Measurements from ENCODE around the gene PIPOX. TPM values are rescaled to one million over a fixed set of nuclear protein-coding genes. Genes with fewer than 3 reads are reported as not detected.
"Not testable (repeated sequence)": the region's sequence is repeated elsewhere in the genome, so short reads cannot be mapped to it uniquely, and the experiment has no call there.

The PIPOX gene
- total and polyA plus RNA-seq, 7 experiments from 2014 or later, result 0.27 to 6.4 (median 4.2) TPM

DNA sequence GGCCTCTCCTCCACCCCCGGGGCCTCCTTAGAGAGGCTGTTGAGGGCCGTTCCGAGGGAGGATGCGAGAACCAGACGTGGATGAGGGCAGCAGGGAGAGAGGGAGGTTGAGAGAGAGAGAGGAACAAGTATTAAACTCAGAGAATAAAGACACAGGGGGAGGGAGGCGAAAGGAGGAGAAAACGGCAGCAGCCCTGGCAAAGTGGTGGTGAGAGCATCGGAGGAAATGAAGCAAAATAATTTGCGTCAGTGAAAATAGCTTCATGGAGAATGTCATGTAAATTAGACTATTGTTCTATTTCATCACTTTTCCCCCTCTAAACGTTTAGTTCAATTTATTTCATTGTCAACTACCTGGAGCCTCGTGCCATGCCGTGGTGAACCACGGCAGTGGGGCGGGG is 38.0 kb downstream of the PIPOX start:
- peaks cover 1 to 21% (median 14%) of the 10 kb centered on the region in 5 donors for H3K36me3 Mint-ChIP-seq
- no peaks in the 10 kb centered on the region for H3K27me3 Mint-ChIP-seq

DNA sequence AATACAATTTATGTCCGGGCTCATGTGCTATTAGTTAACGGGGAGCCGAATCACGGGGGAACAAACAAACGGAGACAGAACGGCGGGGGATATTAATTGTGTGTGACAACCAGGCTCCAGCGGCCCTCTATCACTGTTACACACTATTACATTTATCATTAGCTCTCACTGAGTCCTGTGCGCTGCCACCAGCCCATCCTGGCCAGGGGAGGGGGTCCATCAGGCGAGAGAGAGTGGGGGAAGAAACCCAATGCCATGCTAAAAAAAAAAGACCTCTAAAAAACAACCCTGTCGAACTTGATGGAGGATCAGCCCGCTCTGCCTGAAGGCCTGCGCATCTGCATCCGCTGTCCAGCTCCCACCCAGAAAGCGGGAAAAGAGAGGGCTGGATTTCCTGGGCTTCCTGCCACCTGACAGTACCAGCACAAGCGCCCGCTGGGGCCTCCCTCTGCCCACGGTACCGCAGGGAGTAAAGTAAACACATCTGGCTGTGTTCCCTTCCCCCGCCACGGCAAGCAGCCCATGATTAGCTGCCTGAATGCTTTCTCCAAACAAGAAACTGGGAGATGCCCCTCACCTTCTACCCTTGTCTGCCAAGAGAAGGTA is 41.7 kb downstream of the PIPOX start:
- no peaks in the 10 kb centered on the region for H3K27me3 ChIP-seq (ENCODE audit: control insufficient read depth in 2 of 2, insufficient read depth in 2 of 2, low read length in 2 of 2)
- Mint-ChIP-seq H3K27me3 (no peaks in the 10 kb centered on the region), H3K27ac (peak overlapping the region in 1 of 9 donors; percentile 0), H3K4me3 (no peak overlapping the region), H3K9me3 (no peaks in the 10 kb centered on the region), H3K4me1 (peaks cover 0 to 2% (median 0%) of the 10 kb centered on the region in 7 donors), H3K36me3 (peaks cover 8 to 42% (median 15%) of the 10 kb centered on the region in 5 donors)
- no peak overlapping the region for H3K4me3 ChIP-seq (ENCODE audit: low read length)
- H3K4me1 ChIP-seq (ENCODE audit: control insufficient read depth in 2 of 2, insufficient read depth in 2 of 2, low read length in 2 of 2), result no peaks in the 10 kb centered on the region
- CTCF ChIA-PET, result no interaction called here
- POLR2A ChIA-PET, result no interaction called here
- no peak for DNase-seq
- ATAC-seq, result no peak
- H3K36me3 ChIP-seq (ENCODE audit: control insufficient read depth in 2 of 3, insufficient read depth in 3 of 3, low read length in 3 of 3), result peaks cover 6 to 96% (median 8%) of the 10 kb centered on the region in 3 experiments
- intact Hi-C loops (cut with micrococcal nuclease), result no loop called here
- H3K27ac ChIP-seq (ENCODE audit: low read depth, low read length), result no peak overlapping the region
- H3K9me3 ChIP-seq (ENCODE audit: control insufficient read depth in 2 of 3, low read length in 3 of 3), result no peaks in the 10 kb centered on the region

More for the DNA sequence above, 38.0 kb downstream of the PIPOX start:
- H3K27ac Mint-ChIP-seq, result no peak overlapping the region
- Histone ChIP-seq H3K27ac (ENCODE audit: low read depth, low read length) (no peak overlapping the region), H3K4me1 (ENCODE audit: control insufficient read depth in 2 of 2, insufficient read depth in 2 of 2, low read length in 2 of 2) (no peaks in the 10 kb centered on the region), H3K4me3 (ENCODE audit: low read length) (no peak overlapping the region), H3K9me3 (ENCODE audit: control insufficient read depth in 2 of 3, low read length in 3 of 3) (no peaks in the 10 kb centered on the region), H3K27me3 (ENCODE audit: control insufficient read depth in 2 of 2, insufficient read depth in 2 of 2, low read length in 2 of 2) (no peaks in the 10 kb centered on the region), H3K36me3 (ENCODE audit: control insufficient read depth in 2 of 3, insufficient read depth in 3 of 3, low read length in 3 of 3) (peaks cover 0 to 84% (median 5%) of the 10 kb centered on the region in 3 experiments)
- intact Hi-C loops (cut with micrococcal nuclease), result no loop called here
- no peak for DNase-seq
- no peak for ATAC-seq
- H3K4me3 Mint-ChIP-seq, result no peak overlapping the region
- ChIA-PET CTCF (no interaction called here), POLR2A (no interaction called here)
- H3K9me3 Mint-ChIP-seq, result no peaks in the 10 kb centered on the region
- peaks cover 0 to 2% (median 0%) of the 10 kb centered on the region in 7 donors for H3K4me1 Mint-ChIP-seq

DNA sequence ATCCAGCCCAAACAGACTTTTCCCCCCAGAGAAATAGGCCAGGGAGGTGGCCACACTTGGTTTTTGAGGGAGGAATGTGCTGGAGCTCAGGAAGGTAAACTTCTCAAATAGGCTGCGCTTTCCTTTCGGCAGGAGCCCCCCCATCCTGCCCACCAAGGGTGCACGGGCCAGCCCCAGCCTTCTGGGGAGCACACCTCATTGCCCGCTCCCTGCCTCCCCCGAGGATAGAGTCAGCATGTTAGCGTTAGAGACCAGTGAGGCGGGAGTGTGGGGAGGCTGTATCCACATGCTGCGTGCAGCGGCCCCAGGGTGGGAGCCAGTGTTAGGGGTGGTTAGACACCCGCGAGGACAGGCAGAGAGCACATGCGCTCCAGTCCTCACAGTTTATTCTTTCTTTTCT is 42.3 kb downstream of the PIPOX start:
- DNase-seq, result no peak
- POLR2A ChIA-PET, result no interaction called here
- no peaks in the 10 kb centered on the region for H3K9me3 ChIP-seq (ENCODE audit: control insufficient read depth in 2 of 3, low read length in 3 of 3)
- no peak for ATAC-seq
- Mint-ChIP-seq H3K9me3 (no peaks in the 10 kb centered on the region), H3K27ac (no peak overlapping the region), H3K4me1 (peaks cover 0 to 2% (median 0%) of the 10 kb centered on the region in 7 donors), H3K27me3 (no peaks in the 10 kb centered on the region), H3K4me3 (no peak overlapping the region), H3K36me3 (peaks cover 8 to 46% (median 15%) of the 10 kb centered on the region in 5 donors)
- no peak overlapping the region for H3K27ac ChIP-seq (ENCODE audit: low read depth, low read length)
- CTCF ChIA-PET, result no interaction called here
- intact Hi-C loops (cut with micrococcal nuclease), result no loop called here
- no peaks in the 10 kb centered on the region for H3K4me1 ChIP-seq (ENCODE audit: control insufficient read depth in 2 of 2, insufficient read depth in 2 of 2, low read length in 2 of 2)
- H3K27me3 ChIP-seq (ENCODE audit: control insufficient read depth in 2 of 2, insufficient read depth in 2 of 2, low read length in 2 of 2), result no peaks in the 10 kb centered on the region
- H3K4me3 ChIP-seq (ENCODE audit: low read length), result no peak overlapping the region
- peaks cover 6 to 96% (median 12%) of the 10 kb centered on the region in 3 experiments for H3K36me3 ChIP-seq (ENCODE audit: control insufficient read depth in 2 of 3, insufficient read depth in 3 of 3, low read length in 3 of 3)

DNA sequence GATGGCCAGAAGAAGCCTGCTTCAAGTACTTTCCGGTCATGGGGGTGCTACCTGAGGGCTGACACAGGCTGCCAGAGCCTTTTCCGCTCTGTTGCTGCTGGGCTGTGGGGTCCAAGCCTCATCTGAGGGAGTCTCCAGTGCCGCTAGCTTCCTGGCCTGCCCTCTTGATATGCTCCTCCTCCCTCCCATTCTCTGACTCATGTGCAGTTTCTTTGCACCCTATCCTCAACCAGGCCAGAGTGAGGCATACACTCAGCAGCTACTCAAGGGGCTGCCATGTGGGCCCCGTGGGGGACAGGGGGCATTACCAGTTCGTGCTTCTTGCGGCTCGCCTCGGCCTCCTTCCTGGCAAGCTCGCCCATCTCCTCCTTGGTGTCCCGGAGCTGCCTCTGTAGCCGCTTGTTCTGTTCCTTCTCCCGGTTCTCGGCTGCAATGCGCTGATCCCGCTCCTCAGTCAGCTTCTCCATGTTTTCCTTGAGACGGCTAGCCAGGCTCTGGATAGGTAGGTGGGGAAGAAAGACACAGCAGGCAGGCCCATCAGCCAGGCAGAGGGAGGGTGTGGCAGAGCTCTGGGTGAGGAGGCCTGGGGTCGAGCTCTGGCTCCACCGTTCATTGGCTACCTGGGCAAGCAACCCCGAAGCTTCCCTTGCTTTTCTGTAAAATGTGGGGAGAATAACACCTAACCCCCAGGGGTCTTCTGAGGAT is 43.8 kb downstream of the PIPOX start:
- H3K4me1 Mint-ChIP-seq, result no peaks in the 10 kb centered on the region
- intact Hi-C loops (cut with micrococcal nuclease), result no loop called here
- ATAC-seq, result no peak
- H3K36me3 ChIP-seq (ENCODE audit: control insufficient read depth in 2 of 3, insufficient read depth in 3 of 3, low read length in 3 of 3), result peaks cover 6 to 97% (median 12%) of the 10 kb centered on the region in 3 experiments
- no peak for DNase-seq
- H3K9me3 ChIP-seq (ENCODE audit: control insufficient read depth in 2 of 3, low read length in 3 of 3), result no peaks in the 10 kb centered on the region
- H3K4me1 ChIP-seq (ENCODE audit: control insufficient read depth in 2 of 2, insufficient read depth in 2 of 2, low read length in 2 of 2), result no peaks in the 10 kb centered on the region
- no peak overlapping the region for H3K27ac ChIP-seq (ENCODE audit: low read depth, low read length)
- H3K36me3 Mint-ChIP-seq, result peaks cover 5 to 41% (median 11%) of the 10 kb centered on the region in 5 donors
- peak overlapping the region in 1 of 9 donors; percentile 9 for H3K27ac Mint-ChIP-seq
- H3K27me3 Mint-ChIP-seq, result no peaks in the 10 kb centered on the region
- POLR2A ChIA-PET, result no interaction called here
- no peaks in the 10 kb centered on the region for H3K27me3 ChIP-seq (ENCODE audit: control insufficient read depth in 2 of 2, insufficient read depth in 2 of 2, low read length in 2 of 2)
- no peak overlapping the region for H3K4me3 ChIP-seq (ENCODE audit: low read length)
- H3K9me3 Mint-ChIP-seq, result no peaks in the 10 kb centered on the region
- no peak overlapping the region for H3K4me3 Mint-ChIP-seq
- CTCF ChIA-PET, result interaction anchor here (1.0 kb wide), 1 partner anchor 30 kb away, joined by 3 read pairs; no protein-coding TSS in a partner anchor

DNA sequence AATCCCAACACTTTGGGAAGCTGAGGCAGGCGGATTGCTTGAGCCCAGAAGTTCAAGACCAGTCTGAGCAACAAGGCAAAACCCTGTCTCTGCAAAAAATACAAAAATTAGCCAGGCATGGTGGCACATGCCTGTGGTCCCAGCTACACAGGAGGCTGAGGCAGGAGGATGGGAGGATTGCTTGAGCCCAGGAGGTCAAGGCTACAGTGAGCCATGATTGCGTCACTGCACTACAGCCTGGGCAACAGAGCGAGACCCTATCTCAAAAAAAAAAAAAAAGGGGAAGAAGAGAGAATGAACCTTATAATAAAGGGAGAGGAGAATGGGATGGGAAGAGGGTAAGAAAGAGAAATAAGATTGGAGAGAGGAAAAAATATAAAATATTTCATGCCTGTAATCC is 45.8 kb downstream of the PIPOX start:
- H3K9me3 Mint-ChIP-seq; H3K27me3 Mint-ChIP-seq; H3K9me3 ChIP-seq (ENCODE audit: control insufficient read depth in 2 of 3, low read length in 3 of 3); CTCF ChIA-PET; ATAC-seq; H3K4me3 ChIP-seq (ENCODE audit: low read length); DNase-seq; H3K4me1 ChIP-seq (ENCODE audit: control insufficient read depth in 2 of 2, insufficient read depth in 2 of 2, low read length in 2 of 2); H3K27me3 ChIP-seq (ENCODE audit: control insufficient read depth in 2 of 2, insufficient read depth in 2 of 2, low read length in 2 of 2); H3K4me3 Mint-ChIP-seq; POLR2A ChIA-PET; H3K27ac ChIP-seq (ENCODE audit: low read depth, low read length); H3K4me1 Mint-ChIP-seq; intact Hi-C loops (cut with micrococcal nuclease): not testable (repeated sequence)
- Mint-ChIP-seq H3K27ac (peak overlapping the region in 1 of 9 donors; percentile 36), H3K36me3 (peaks cover 4 to 43% (median 10%) of the 10 kb centered on the region in 5 donors)
- H3K36me3 ChIP-seq (ENCODE audit: control insufficient read depth in 2 of 3, insufficient read depth in 3 of 3, low read length in 3 of 3), result peaks cover 6 to 97% (median 21%) of the 10 kb centered on the region in 3 experiments

DNA sequence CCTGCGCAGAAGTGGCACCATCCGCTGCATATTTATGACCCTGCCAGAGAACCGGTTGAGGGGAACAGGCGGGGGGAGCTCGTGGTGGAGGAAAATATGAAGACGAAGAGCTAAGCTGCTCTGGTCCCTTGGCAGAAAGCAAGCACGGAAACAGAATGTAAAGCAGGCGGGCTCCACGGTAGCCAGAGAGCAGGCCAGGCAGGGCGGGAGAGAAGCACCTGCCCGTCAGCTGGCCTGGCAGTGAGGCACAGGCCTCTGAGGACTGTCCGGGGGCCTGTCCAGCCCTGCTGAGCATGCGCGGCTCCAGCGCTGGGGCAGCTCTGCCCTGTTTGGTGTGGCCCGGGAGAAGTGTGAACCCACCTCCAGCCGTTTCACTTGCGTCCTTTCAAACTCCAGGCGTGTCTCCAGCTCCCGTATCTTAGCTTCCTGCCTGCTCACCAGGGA is 46.7 kb downstream of the PIPOX start:
- H3K4me3 Mint-ChIP-seq, result no peak overlapping the region
- H3K4me3 ChIP-seq (ENCODE audit: low read length), result no peak overlapping the region
- no peaks in the 10 kb centered on the region for H3K9me3 ChIP-seq (ENCODE audit: control insufficient read depth in 2 of 3, low read length in 3 of 3)
- no peaks in the 10 kb centered on the region for H3K27me3 ChIP-seq (ENCODE audit: control insufficient read depth in 2 of 2, insufficient read depth in 2 of 2, low read length in 2 of 2)
- no peaks in the 10 kb centered on the region for H3K4me1 ChIP-seq (ENCODE audit: control insufficient read depth in 2 of 2, insufficient read depth in 2 of 2, low read length in 2 of 2)
- peaks cover 0 to 46% (median 10%) of the 10 kb centered on the region in 5 donors for H3K36me3 Mint-ChIP-seq
- no peak overlapping the region for H3K27ac ChIP-seq (ENCODE audit: low read depth, low read length)
- intact Hi-C loops (cut with micrococcal nuclease), result no loop called here
- peaks cover 0 to 3% (median 0%) of the 10 kb centered on the region in 11 donors for H3K9me3 Mint-ChIP-seq
- DNase-seq (no peak), ATAC-seq (no peak)
- no peaks in the 10 kb centered on the region for H3K27me3 Mint-ChIP-seq
- H3K27ac Mint-ChIP-seq, result peak overlapping the region in 1 of 9 donors; percentile 65
- H3K36me3 ChIP-seq (ENCODE audit: control insufficient read depth in 2 of 3, insufficient read depth in 3 of 3, low read length in 3 of 3), result peaks cover 6 to 97% (median 23%) of the 10 kb centered on the region in 3 experiments
- CTCF ChIA-PET, result no interaction called here
- no peaks in the 10 kb centered on the region for H3K4me1 Mint-ChIP-seq
- POLR2A ChIA-PET, result no interaction called here

All from naive thymus-derived CD4-positive, alpha-beta T cell (primary cell).